H1 (cell line): ENCODE results near the gene SERPINE3. TPM values are rescaled to one million over a fixed set of nuclear protein-coding genes. Genes with fewer than 3 reads are reported as not detected.

Experiments used
- microRNA-seq, 2 experiments: library from miRNA; unstranded; fragments of <30 nt; microRNA quantifications; one replicate each; pipeline versions ENCODE4 to v1.2.0, GENCODE V29; 2016 to 2020; ENCODE audit warnings: borderline microRNAs expressed in 2 of 2, borderline number of aligned reads in 2 of 2, borderline replicate concordance in 1 of 2
- polyA plus RNA-seq, 7 experiments: library from polyadenylated mRNA; depleted of rRNA in 3 of 7; stranded (reverse) in 5 of 7; unstranded in 2 of 7; fragments of >200 nt in 5 of 7; fragments of 200-250 nt in 2 of 7; gene quantifications; 1 replicate in 5 of 7; 2 replicates in 1 of 7; 4 replicates in 1 of 7; pipeline versions ENCODE4 v1.2.1 to v1.2.3, GENCODE V29; 2011 to 2013; ENCODE audit warnings: missing spikeins in 2 of 7, mixed read lengths in 2 of 7
- small RNA-seq: library from polyadenylated mRNA; stranded (forward); fragments of <200 nt; extraction: miRNeasy Mini kit (QIAGEN cat#:217004); gene quantifications from one replicate; pipeline ENCODE3, GENCODE V24; 2013; ENCODE audit not compliant: insufficient read depth
- total RNA-seq: library from RNA; stranded (reverse); fragmentation: NEBNext Ultra II Directional; extraction: Animal tissue kit (Norgen Biotek cat#: 25700); gene quantifications from 2 replicates; pipeline ENCODE4 v1.2.1, GENCODE V29; 2021

The SERPINE3 gene
- total and polyA plus RNA-seq, 2 of the 8 experiments (the other 6 are each of a cell fraction or from before 2014, with no cell fraction given), result 0.34 to 1.0 TPM

Small RNA genes within 50 kb of the gene (microRNA-seq; reads per million reads assigned to microRNA genes)
- gene MIR5693, result 0 reads per million in 2 experiments

Small RNA genes within 50 kb of the gene (small RNA-seq; reads per million reads assigned to genes)
- not detected for gene MIR5693

Other genes starting within 250 kb of the SERPINE3 start
- gene C13orf42, start 228.4 kb upstream of the SERPINE3 start, total RNA-seq, result 9.9 and 11.7 TPM in 2 replicates
- 10.1 and 11.5 TPM in 2 replicates for gene C13orf42, start 228.4 kb upstream of the SERPINE3 start, polyA plus RNA-seq (2011; rRNA removed)
- gene FAM124A, start 117.3 kb upstream of the SERPINE3 start, total RNA-seq, result 47.1 and 49.9 TPM in 2 replicates
- 40.7 and 47.1 TPM in 2 replicates for gene FAM124A, start 117.3 kb upstream of the SERPINE3 start, polyA plus RNA-seq (2011; rRNA removed)
- gene INTS6, start 113.3 kb downstream of the SERPINE3 start, total RNA-seq, result 42.6 and 42.8 TPM in 2 replicates
- gene INTS6, start 113.3 kb downstream of the SERPINE3 start, polyA plus RNA-seq (2011; rRNA removed), result 7.4 and 12.6 TPM in 2 replicates
- 29.0 and 31.1 TPM in 2 replicates for gene WDFY2, start 244.8 kb downstream of the SERPINE3 start, total RNA-seq
- gene WDFY2, start 244.8 kb downstream of the SERPINE3 start, polyA plus RNA-seq (2011; rRNA removed), result 13.5 and 13.9 TPM in 2 replicates